Activated T-cell treated with anti-CD3 and anti-CD28 coated beads for 24 hours (primary cell): Measurements from ENCODE around the gene ATP4B.

Experiments
- DNase-seq: peaks from one replicate; pipeline ENCODE4 v3.0.0-alpha.2; 2020; ENCODE audit warnings: low read depth

The ATP4B gene

DNA sequence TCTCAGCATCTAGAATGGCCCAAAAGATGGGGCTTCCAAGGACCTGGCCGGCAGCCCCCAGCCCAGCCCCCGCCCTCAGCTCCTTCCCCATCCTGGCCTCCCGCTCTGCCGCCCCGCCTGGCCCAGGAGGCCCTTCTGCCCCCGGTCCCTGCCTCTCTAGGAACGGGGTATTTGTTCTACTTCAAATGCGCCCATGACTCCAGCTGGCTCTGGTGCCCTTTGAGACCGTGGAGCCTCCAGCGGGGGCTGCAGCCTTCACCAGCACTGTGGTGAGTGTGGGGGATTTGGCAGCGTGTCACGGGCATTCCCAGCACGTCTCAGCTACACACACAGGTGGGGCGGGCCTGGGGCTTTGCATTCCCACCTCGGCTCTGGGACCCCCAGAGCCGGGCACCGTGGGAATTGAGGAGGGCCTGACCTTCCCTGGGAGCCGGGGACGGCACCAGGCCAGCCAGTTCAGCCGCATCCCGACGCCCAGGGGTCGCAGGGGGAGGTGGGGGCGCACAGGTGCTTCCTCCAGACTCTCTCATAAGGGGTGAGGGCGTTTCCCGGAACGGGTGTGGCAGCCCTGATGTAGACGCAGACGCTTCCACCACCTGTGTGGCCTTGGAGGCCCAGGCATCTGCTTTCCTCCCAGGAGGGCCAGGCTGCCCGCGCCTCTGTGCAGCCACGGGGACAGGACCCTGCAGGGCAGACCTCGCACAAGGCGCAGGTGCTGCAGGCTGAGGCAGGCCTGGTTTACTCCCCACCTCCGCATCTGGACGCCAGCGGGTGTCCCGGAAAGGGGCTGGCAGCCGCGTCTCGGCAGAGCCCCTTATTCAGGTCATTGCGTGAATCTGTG, 947 bp downstream of the ATP4B start:
- no peak for DNase-seq

DNA sequence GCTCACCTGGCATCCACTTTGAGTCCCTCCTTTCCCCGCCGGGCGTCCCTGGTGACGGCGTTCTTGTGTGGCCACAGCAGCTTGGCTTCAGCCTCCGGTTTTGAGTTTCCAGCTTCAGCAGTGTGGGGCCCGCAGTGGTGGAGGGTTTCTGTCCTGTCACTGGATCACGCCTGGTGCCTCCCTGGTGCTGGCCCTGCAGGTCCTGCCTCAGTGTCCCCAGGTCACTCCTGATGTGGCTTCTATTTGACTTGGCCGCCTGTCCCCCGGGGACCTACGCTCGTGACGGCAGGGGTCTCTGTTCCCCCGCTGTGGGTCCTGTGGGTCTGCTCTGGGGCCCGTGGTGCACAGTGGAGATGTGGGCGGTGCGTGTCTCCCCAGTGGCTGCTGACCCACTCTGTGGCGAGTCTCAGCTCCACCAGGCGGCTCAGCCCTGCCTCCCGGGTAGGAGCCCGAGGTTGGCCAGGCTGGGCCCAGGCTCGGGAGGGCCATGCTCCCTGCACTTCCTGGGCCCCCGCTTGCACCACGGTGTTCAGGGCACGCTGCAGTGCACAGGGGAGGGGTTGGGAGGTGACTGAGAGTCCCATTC, 1.9 kb downstream of the ATP4B start:
- no peak for DNase-seq

GRCh38 chr13:113655346-113656002, 2.5 kb downstream of the ATP4B start:
- DNase-seq, result no peak

DNA sequence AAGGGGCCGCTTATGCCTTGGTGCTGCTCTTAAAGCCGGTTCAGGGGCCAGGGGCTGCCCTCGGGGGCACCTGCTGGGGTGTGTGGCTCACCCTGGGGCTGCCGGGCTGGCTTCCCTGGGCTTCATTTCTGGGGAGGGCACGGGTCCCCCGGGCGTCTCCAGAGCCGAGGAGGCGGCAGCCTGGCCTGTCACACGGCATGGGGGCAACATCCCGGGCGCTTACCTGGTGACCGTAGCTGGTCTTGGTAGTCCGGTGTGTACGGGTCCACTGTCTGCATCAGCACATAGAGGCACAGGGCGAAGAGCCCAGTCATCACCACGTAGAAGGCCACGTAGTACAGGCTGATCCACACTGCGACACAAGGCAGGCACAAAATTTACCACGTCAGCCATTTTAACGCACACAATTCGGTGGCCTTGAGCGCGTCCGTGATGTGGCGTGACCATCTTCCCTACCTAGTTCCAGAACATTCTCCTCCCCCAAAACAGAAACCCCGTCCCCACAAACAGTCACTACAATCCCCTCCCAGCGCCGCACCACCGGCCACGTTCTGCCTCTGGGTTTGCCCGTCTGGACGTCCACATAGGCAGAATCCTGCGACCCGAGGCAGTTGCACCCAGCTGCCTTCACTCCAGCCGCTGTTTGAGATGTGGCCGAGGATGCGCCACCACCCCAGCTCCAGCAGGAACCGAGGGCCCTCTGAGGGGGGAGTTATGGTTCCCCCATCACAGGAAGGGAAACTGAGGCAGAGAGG, 3.2 kb downstream of the ATP4B start:
- DNase-seq, result no peak

GRCh38 chr13:113654175-113654560, 3.8 kb downstream of the ATP4B start:
- no peak for DNase-seq

DNA sequence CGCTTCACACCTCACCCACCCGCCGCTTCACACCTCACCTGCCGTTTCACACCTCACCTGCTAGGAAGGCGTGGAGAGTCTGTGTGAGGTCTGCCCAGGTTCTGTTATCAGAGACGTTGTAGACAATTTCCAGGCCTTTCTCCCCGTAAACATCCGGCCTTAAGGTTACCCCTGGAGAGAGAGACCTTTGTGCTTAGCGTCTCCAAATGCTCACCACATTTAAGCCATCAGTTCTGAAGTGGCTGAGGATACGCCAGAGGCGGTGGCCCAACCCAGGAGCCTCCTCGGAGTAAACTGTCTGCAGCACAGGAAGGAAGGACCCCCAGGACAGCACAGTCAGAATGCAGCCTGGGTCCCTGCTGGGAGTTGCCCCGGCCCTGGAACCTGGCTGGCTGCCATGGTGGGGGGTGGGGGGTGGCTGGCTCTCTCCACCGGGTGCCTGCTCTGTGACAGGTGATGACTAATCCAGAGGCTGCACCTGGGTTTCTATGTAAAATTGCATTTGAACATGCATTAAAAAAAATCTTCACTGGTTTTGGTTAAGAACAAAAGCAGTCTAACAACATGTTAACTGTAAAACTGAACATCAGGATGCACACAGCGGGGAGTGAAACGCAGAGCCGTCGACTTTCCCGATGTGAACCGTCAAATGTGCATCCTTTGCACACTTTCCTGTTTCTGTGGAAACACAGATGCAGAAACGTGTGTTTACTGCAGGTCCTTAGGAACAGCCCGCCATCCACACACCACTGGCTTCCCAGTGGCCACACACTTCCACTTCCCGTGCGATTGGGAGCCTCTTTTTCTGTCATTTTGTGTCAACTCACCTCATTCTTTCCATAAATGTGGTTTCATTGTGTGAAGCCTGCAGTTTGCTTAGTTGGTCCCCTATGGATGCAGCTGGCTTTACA, 4.5 kb downstream of the ATP4B start:
- DNase-seq, result no peak

DNA sequence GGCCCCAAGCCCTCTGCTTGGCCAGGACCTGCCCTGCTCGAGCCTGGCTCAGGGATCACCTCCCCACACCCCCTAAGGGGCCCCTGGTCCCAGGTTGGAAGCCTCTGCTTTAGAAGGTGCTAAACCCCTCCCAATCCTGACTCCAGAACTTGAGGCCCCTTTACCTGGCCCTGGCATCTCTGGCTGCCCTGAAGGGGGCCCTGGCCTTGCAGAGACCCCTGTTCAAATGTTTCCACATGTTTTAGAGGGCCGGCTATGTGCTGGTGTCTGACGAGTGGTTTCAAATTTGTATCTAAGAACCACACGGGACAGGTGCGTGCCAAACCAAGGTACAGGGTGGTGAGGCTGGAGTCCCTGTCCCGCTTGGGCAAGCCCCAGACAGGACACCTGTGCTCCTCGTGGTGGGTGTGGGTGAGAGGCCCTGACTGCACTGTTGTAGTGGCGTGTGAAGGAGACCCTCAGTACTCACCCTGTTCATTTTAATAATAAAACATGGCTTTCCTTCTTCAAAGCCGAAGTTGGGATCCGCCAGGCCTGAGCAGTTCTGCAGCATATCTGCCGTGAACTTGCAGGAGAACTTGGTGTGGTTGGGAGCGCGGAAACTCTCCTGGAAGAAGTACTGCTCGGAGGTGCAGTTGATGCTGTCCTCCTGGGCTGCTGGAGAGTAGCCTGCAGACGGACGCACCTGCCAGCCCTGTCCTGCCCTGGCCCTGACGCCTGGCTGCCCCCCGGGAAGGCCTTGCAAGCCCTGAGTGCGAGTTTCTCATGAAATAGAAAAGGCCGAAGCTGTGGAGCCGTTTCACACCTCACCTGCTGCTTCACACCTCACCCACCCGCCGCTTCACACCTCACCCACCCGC, 5.4 kb downstream of the ATP4B start:
- no peak for DNase-seq

DNA sequence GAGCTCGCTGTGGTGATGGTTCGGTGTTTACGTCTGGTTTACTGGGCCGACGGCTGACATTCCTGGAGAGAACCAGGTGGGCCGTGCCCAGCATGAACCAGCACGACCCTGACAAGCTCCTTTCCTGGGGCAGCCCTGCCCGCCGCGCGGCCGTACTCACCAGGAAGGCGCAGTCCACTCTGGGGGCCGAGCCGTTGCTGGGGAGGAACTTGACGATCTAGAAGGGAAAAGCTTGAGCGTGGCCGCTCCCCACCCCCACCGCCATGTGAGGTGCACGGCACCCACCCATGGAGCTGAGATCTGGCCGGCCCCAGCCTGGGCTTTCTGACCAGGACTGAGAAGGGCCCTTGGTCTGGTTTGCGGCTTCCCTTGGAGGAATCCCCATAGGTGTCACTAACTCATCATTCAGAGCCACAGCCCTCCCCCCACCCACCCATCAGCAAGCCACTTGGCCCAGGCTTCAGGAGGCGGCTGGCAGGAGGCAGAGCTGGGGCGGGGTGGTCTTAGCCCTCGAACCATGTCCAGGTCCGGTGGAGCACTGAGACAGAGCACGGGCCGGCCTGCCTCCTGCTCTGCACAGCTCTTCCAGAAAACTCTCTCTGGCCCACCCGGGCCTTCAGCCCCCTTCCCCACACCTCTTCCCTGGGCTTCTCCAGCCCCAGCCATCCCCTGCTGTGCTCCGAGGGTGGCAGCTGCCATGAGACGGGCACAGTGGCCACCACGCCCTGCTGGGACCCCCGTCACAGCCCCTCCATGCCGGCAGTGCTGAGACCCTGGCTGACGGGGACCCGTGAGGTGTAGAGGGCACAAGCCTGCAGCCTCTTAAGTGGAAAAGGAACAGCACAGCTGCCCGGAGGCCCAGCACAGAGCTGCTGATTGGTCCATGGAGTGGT, 6.2 kb downstream of the ATP4B start:
- DNase-seq, result no peak

GRCh38 chr13:113650731-113651148, 7.3 kb downstream of the ATP4B start:
- DNase-seq, result no peak

GRCh38 chr13:113650275-113650674, 7.7 kb downstream of the ATP4B start:
- DNase-seq, result no peak

DNA sequence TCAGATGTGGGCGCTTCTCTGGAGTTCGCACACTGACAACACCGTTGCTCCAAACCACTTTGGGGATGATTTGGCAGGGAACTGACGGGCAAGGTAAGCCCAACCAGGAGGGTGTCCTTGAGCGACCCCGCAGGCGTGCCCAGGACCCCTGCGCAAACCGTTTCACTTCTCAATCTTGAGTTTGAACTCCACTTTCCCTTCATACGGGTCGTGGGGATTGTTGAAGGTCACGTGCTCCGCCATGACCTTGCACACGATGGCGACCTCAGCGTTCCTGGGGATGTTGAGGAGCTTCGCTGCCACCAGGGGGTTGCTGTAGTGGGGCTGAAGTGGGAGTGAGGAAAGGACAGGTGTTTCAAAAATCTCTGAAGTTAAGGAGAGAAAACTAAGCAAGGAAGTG, 8.8 kb downstream of the ATP4B start:
- DNase-seq, result no peak

GRCh38 chr13:113648216-113648610, 9.8 kb downstream of the ATP4B start:
- no peak for DNase-seq

DNA sequence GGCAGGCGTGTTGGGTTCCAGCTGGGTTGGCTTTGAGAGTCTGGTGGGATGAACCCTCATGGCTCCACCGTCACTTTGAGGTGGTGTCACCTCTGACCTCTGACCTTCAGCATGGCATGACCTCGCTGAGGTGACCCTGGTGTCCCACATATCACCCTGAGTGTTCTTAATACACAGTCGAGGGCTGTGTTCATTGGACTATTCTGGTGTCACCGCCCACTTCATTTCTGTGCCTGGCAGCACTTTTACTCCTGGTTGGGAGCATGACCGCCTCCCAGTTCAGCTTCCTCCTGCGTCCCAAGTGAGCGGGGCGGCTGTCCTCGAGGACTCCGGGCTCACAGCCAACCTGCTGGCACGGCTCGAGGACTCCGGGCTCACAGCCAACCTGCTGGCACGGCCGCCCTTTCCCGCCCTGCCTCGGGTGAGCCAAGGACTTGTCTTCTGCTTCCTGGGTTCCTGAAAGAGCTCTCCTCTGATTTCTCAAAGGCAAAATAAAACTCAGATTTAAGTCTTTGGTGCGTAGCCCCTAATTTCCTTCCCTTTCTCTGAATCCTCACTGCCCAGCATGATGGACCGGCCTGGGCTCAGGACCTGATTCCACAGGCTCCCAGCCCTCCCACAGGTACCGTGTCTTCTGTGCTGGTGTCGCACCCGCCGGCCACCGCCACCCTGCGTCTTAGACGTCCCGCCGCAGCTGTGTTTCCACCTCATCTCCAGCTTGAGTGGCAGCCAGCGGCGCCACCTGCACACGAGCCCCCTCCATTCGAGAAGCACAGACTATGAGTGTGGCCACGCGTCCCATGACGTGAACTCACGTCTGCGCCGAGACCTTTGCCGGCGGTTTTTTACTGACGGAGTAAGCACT, 10.4 kb downstream of the ATP4B start:
- DNase-seq, result no peak

- no peak for DNase-seq
Observed at GRCh38 chr13:113646921-113647340, 11.1 kb downstream of the ATP4B start.

GRCh38 chr13:113646376-113646775, 11.6 kb downstream of the ATP4B start:
- DNase-seq, result no peak

DNA sequence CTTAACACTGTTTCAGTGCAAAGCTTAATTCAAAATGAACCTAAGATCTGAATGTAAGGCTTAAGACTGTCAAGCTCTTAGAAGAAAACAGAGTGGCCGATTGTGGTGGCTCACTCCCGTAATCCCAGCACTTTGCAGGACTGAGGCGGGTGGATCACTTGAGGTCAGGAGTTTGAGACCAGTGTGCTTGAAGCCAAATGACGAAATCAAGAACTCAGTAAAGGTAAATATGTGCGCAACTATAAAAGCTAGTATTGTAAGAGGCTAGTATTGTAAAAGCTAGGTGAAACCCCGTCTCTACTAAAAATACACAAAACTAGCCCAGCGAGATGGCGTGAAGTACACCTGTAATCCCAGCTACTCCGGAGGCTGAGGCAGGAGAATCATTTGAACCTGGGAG, 12.7 kb downstream of the ATP4B start:
- DNase-seq, result no peak

- DNase-seq, result no peak
Observed at GRCh38 chr13:113644800-113645199, 13.2 kb downstream of the ATP4B start.

- DNase-seq, result no peak
Observed at GRCh38 chr13:113643593-113643992, 14.4 kb downstream of the ATP4B start.
